Transverse colon (tissue), 4 donors: ENCODE measurements around the gene CFAP61. TPM values are rescaled to one million over a fixed set of nuclear protein-coding genes. Genes with fewer than 3 reads are reported as not detected.
"Not testable (repeated sequence)": the region's sequence is repeated elsewhere in the genome, so short reads cannot be mapped to it uniquely, and the experiment has no call there.

Experiments
- DNase-seq: peaks from one replicate; pipeline ENCODE4 v3.0.0-alpha.2; 2019
- H3K27ac ChIP-seq, 4 donors: fragments of 200-600 bp; sonication (generic); 2 replicates each; pipeline ENCODE4 v1.5.1; 2016 to 2018; ENCODE audit warnings: inconsistent platforms in 4 of 4
- H3K27me3 ChIP-seq: fragments of 200-600 bp; sonication (generic); 2 replicates; pipeline ENCODE4 v1.5.1; 2017; ENCODE audit warnings: inconsistent platforms
- H3K36me3 ChIP-seq, 4 donors: fragments of 200-600 bp; sonication (generic); 2 replicates each; pipeline ENCODE4 v1.5.1; 2017 to 2019; ENCODE audit warnings: inconsistent platforms in 4 of 4
- H3K4me1 ChIP-seq, 4 donors: fragments of 200-600 bp; sonication (generic); 2 replicates each; pipeline ENCODE4 v1.5.1; 2017 to 2020; ENCODE audit warnings: inconsistent platforms in 4 of 4
- H3K4me3 ChIP-seq, 4 donors: fragments of 200-600 bp; sonication (generic); 1 replicate in 1 of 4; 2 replicates in 3 of 4; pipeline versions ENCODE4 v1.5.1 to v1.6.1; 2017 to 2019; ENCODE audit warnings: inconsistent platforms in 4 of 4
- H3K9me3 ChIP-seq, 2 donors: fragments of 200-600 bp; sonication (generic); 2 replicates each; pipeline ENCODE4 v1.5.1; 2017 to 2019; ENCODE audit warnings: inconsistent platforms in 2 of 2
- EP300 ChIP-seq: sonication (generic); formaldehyde crosslinking; IDR thresholded peaks from one replicate; pipeline ENCODE4 v1.6.1; 2017; ENCODE audit warnings: antibody characterized with exemption, low read depth
- POLR2A ChIP-seq: fragments of 450-650 bp; IDR thresholded peaks from one replicate; pipeline ENCODE4 v1.6.1; 2016; ENCODE audit warnings: antibody characterized with exemption, mild to moderate bottlenecking, moderate library complexity
- POLR2AphosphoS5 ChIP-seq, 3 donors: sonication (generic); formaldehyde crosslinking; IDR thresholded peaks; one replicate each; pipeline ENCODE4 v1.6.1; 2016; ENCODE audit warnings: antibody characterized with exemption in 3 of 3
- WGBS, 2 donors: methylation state at CpG; one replicate each; pipeline ENCODE4 v1.1.5; 2018; ENCODE audit warnings: low coverage in 1 of 2; 5-methylcytosine and 5-hydroxymethylcytosine counted together
- in situ Hi-C, 4 donors: fragments of 200-750 bp; cut with MboI; loops; one replicate each; pipeline versions ENCODE4 v1.15.0 to v1.15.1; 2017; ENCODE audit warnings: low sequenced_read_pairs in 3 of 4, low pct_ligation_motif_present in 1 of 4, low pct_unique_long_range_greater_than_20kb in 1 of 4
- intact Hi-C: fragments of 100-400 bp; cut with DNase I; formaldehyde crosslinking; loops from one replicate; pipeline ENCODE4 v1.15.1; 2023; ENCODE audit warnings: low total_unique reads
- total RNA-seq, 4 donors: library from RNA; depleted of rRNA; stranded (reverse); fragments of >200 nt; gene quantifications; one replicate each; pipeline ENCODE4 v1.1.0, GENCODE V29; 2016
- TF ChIP-seq, protein P1 (sequence below), 5 experiments: fragments of 200-600 bp in 3 of 5; fragments of 450-650 bp in 2 of 5; sonication (generic) in 3 of 5; IDR thresholded peaks; 1 replicate in 2 of 5; 2 replicates in 3 of 5; pipeline ENCODE4 v1.5.1; 2016 to 2017; ENCODE audit warnings: antibody characterized with exemption in 5 of 5, inconsistent platforms in 3 of 5, mild to moderate bottlenecking in 2 of 5, moderate library complexity in 1 of 5

Gene CFAP61
- total RNA-seq, 4 donors from 2014 or later: 0.27 TPM; not detected in 3

DNA sequence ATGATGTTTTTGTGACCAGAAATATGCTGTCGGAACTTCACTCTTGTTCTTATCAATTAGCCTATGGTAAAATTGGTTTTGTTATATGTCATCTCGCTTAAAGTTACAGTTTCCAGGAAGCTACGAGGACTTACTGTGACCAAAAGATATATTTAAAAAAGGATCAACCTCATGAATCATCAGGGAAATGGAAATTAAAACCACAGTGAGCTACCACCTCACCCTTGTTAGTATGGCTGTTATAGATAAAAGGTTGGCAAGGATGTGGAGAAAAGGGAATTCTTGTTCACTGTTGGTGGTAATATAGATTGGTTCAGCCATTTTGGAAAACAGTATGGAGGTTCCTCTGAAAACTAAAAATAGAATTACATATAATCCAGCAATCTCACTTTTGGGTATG lies 301.2 kb downstream of the CFAP61 start:
- in situ Hi-C loops: loop anchor here in 3 of 4 donors (25.0 kb wide), 1 partner anchor 209 kb away; no protein-coding TSS in a partner anchor
- Histone ChIP-seq H3K27me3 (peaks cover 3% of the 10 kb centered on the region), H3K4me3 (no peak overlapping the region), H3K27ac (no peak overlapping the region), H3K4me1 (no peaks in the 10 kb centered on the region), H3K9me3 (no peaks in the 10 kb centered on the region), H3K36me3 (no peaks in the 10 kb centered on the region)
- intact Hi-C loops: no loop called here
- DNase-seq: no peak
- WGBS, 2 donors: 65% methylated on average over 3 of the region's 3 CpGs
- no peak for TF ChIP-seq POLR2AphosphoS5 (IDR thresholded peaks at IDR 0.05)
- TF ChIP-seq POLR2A: no peak
- no peak for TF ChIP-seq EP300
- TF ChIP-seq, protein P1, sequence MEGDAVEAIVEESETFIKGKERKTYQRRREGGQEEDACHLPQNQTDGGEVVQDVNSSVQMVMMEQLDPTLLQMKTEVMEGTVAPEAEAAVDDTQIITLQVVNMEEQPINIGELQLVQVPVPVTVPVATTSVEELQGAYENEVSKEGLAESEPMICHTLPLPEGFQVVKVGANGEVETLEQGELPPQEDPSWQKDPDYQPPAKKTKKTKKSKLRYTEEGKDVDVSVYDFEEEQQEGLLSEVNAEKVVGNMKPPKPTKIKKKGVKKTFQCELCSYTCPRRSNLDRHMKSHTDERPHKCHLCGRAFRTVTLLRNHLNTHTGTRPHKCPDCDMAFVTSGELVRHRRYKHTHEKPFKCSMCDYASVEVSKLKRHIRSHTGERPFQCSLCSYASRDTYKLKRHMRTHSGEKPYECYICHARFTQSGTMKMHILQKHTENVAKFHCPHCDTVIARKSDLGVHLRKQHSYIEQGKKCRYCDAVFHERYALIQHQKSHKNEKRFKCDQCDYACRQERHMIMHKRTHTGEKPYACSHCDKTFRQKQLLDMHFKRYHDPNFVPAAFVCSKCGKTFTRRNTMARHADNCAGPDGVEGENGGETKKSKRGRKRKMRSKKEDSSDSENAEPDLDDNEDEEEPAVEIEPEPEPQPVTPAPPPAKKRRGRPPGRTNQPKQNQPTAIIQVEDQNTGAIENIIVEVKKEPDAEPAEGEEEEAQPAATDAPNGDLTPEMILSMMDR (IDR thresholded peaks at IDR 0.05): no peak

DNA sequence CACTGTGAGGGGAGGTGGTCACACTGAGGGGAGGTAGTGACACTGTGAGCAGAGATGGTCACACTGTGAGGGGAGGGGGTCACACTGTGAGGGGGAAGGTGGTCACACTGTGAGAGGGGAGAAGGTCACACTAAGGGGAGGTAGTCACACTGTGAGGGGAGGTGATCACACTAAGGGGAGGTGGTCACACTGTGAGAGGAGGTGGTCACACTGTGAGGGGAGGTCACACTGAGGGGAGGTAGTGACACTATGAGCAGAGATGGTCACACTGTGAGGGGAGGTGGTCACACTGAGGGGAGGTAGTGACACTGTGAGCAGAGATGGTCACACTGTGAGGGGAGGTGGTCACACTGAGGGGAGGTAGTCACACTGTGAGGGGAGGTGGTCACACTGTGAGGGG lies 303.2 kb downstream of the CFAP61 start:
- intact Hi-C loops, H3K4me1 ChIP-seq, H3K36me3 ChIP-seq, H3K4me3 ChIP-seq, DNase-seq, H3K27ac ChIP-seq, H3K9me3 ChIP-seq: not testable (repeated sequence)
- in situ Hi-C loops: loop anchor here in 3 of 4 donors (25.0 kb wide), 1 partner anchor 207 kb away; no protein-coding TSS in a partner anchor
- H3K27me3 ChIP-seq: peaks cover 21% of the 10 kb centered on the region

DNA sequence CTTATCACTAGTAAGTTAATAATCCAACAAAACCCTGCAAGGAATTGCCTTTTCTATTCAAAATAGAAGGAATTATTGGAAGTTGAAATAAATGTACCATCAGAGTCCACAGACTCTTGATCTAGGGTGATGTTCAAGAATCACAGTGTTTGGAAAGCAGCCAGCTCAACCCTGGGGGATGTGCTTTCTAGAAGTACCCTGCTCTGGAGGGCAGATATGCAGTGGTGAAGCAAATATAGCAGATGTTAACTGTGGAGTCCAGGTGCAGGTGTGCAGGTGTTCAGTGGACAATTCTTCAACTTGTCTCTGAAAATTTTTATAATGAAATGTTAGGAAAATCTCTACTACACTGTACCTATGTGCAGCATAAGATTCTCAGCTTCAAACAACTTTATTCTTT lies 306.5 kb downstream of the CFAP61 start:
- intact Hi-C loops (no loop called here), in situ Hi-C loops (loop anchor here in 3 of 4 donors (25.0 kb wide), 1 partner anchor 204 kb away; no protein-coding TSS in a partner anchor)
- H3K36me3 ChIP-seq: no peaks in the 10 kb centered on the region
- no peaks in the 10 kb centered on the region for H3K9me3 ChIP-seq
- peaks cover 54% of the 10 kb centered on the region for H3K27me3 ChIP-seq
- no peak overlapping the region for H3K4me3 ChIP-seq
- no peak for DNase-seq
- no peak for TF ChIP-seq POLR2AphosphoS5 (IDR thresholded peaks at IDR 0.05)
- TF ChIP-seq, protein P1 (IDR thresholded peaks at IDR 0.05): no peak
- TF ChIP-seq POLR2A: no peak
- no peak for TF ChIP-seq EP300
- H3K27ac ChIP-seq: no peak overlapping the region
- H3K4me1 ChIP-seq: peaks cover 3 to 17% (median 8%) of the 10 kb centered on the region in 4 donors

DNA sequence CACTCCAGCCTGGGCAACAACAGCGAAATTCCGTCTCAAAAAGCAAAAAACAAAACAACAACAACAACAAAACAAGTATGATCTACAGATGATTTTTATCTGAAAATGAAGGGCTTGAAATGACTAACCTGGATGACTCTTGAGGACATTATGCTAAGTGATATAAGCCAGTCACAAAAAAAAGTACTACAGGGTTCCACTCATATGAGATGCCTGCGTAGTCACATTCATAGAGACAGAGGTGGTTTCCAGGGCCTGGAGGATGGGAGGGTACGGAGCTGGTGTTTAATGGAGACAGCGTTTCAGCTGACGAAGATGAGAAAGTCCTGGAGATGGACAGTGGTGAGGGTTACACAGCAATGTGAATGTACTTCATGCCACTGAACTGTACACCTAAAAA lies 307.3 kb downstream of the CFAP61 start:
- peaks cover 63% of the 10 kb centered on the region for H3K27me3 ChIP-seq
- in situ Hi-C loops (loop anchor here in 3 of 4 donors (25.0 kb wide), 1 partner anchor 203 kb away; no protein-coding TSS in a partner anchor), intact Hi-C loops (loop anchor here (10.0 kb wide), 1 partner anchor 205 kb away; no protein-coding TSS in a partner anchor)
- DNase-seq: no peak
- TF ChIP-seq, protein P1 (IDR thresholded peaks at IDR 0.05): no peak
- TF ChIP-seq POLR2AphosphoS5 (IDR thresholded peaks at IDR 0.05) (no peak), EP300 (no peak), POLR2A (no peak)
- H3K27ac ChIP-seq: no peak overlapping the region
- WGBS, 2 donors: 78 to 80% methylated on average over 3 to 6 of the region's 6 CpGs
- H3K4me3 ChIP-seq: no peak overlapping the region
- no peaks in the 10 kb centered on the region for H3K36me3 ChIP-seq
- no peaks in the 10 kb centered on the region for H3K9me3 ChIP-seq
- peaks cover 6 to 26% (median 15%) of the 10 kb centered on the region in 4 donors for H3K4me1 ChIP-seq

DNA sequence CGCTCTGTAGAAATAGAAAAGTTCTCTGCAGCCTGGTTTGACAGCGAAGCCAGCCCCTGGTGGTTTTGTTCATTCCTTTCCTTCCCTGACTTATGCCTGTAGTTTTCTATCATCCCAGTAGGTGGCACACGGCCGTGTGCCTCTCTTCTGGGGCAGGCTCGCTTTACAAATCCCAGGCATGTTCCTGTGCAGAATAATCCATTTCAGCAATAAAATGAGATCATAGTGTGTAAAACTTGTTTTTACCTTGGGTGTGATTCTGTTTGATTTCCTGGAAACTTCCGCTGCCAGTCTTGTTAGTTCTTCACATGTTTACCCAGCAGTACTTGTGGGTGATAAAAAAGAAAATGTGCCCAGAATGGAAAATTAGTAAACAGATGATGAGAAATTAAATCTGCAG lies 308.1 kb downstream of the CFAP61 start:
- in situ Hi-C loops: loop anchor here in 3 of 4 donors (25.0 kb wide), 1 partner anchor 202 kb away; no protein-coding TSS in a partner anchor

More for the DNA sequence above, 308.1 kb downstream of the CFAP61 start:
- DNase-seq: peak; percentile 54
- H3K4me3 ChIP-seq: no peak overlapping the region
- peaks cover 6 to 26% (median 15%) of the 10 kb centered on the region in 4 donors for H3K4me1 ChIP-seq
- no peaks in the 10 kb centered on the region for H3K36me3 ChIP-seq
- intact Hi-C loops: loop anchor here (10.0 kb wide), 1 partner anchor 204 kb away; no protein-coding TSS in a partner anchor
- peaks cover 71% of the 10 kb centered on the region for H3K27me3 ChIP-seq
- TF ChIP-seq EP300: no peak
- TF ChIP-seq, protein P1 (IDR thresholded peaks at IDR 0.05): peak; percentile 72 to 86 (median 80)
- TF ChIP-seq POLR2AphosphoS5 (IDR thresholded peaks at IDR 0.05): no peak
- H3K27ac ChIP-seq: no peak overlapping the region
- no peaks in the 10 kb centered on the region for H3K9me3 ChIP-seq
- WGBS, 2 donors: 0 to 5% methylated on average over 5 to 6 of the region's 6 CpGs
